Activated CD4-positive, CD25-positive, alpha-beta regulatory T cell (primary cell): ENCODE measurements around the gene NR5A1.

ENCODE experiments used
- DNase-seq, 4 experiments: peaks; one replicate each; lab custom pipeline; 2025; lab: John Stamatoyannopoulos, UW

The NR5A1 gene

GRCh38 chr9:124457887-124458431, 49.2 kb downstream of the NR5A1 start:
- DNase-seq: no peak

GRCh38 chr9:124457079-124457886, 49.9 kb downstream of the NR5A1 start:
- no peak for DNase-seq

- no peak for DNase-seq
These were observed 50.7 kb downstream of the NR5A1 start for GRCh38 chr9:124456341-124457078.

- DNase-seq: no peak
These were observed 51.4 kb downstream of the NR5A1 start for GRCh38 chr9:124455820-124456219.

GRCh38 chr9:124454791-124455443, 52.3 kb downstream of the NR5A1 start:
- no peak for DNase-seq

- no peak for DNase-seq
These were observed 52.9 kb downstream of the NR5A1 start for GRCh38 chr9:124454296-124454695.

- DNase-seq: no peak
These were observed 53.5 kb downstream of the NR5A1 start for GRCh38 chr9:124453586-124454191.

- no peak for DNase-seq
These were observed 54.2 kb downstream of the NR5A1 start for GRCh38 chr9:124452841-124453585.

GRCh38 chr9:124452326-124452725, 54.9 kb downstream of the NR5A1 start:
- DNase-seq: no peak

- DNase-seq: no peak
These were observed 56.1 kb downstream of the NR5A1 start for GRCh38 chr9:124450931-124451661.

- DNase-seq: no peak
These were observed 56.8 kb downstream of the NR5A1 start, which contains the start of gene ADGRD2 for GRCh38 chr9:124450241-124450924. ADGRD2 (plus strand) TSS chr9:124450451; CDS start chr9:124451667, 1,216 bp downstream.

GRCh38 chr9:124449381-124450151, 57.6 kb downstream of the NR5A1 start:
- no peak for DNase-seq

- no peak for DNase-seq
These were observed 59.2 kb downstream of the NR5A1 start for GRCh38 chr9:124448019-124448418.

- no peak for DNase-seq
These were observed 59.9 kb downstream of the NR5A1 start for GRCh38 chr9:124447297-124447661.

- no peak for DNase-seq
These were observed 63.0 kb downstream of the NR5A1 start for GRCh38 chr9:124444166-124444565.

GRCh38 chr9:124443625-124444024, 63.6 kb downstream of the NR5A1 start:
- no peak for DNase-seq

GRCh38 chr9:124442826-124443225, 64.4 kb downstream of the NR5A1 start:
- no peak for DNase-seq

- DNase-seq: no peak
These were observed 64.8 kb downstream of the NR5A1 start for GRCh38 chr9:124442379-124442778.

GRCh38 chr9:124441291-124441690, 65.9 kb downstream of the NR5A1 start:
- no peak for DNase-seq
